Gastrocnemius medialis (tissue), 4 donors: Measurements from ENCODE around the gene FAM107B. TPM values are rescaled to one million over a fixed set of nuclear protein-coding genes. Genes with fewer than 3 reads are reported as not detected.

Experiments used
- ATAC-seq, 2 donors: fragments of 150-250 bp; one replicate each; pipeline ENCODE4 v1.9.1; 2016
- DNase-seq, 2 donors: peaks; one replicate each; pipeline ENCODE4 v3.0.0-alpha.2; 2019
- H3K27ac ChIP-seq, 4 donors: fragments of 200-600 bp; sonication (generic); 1 replicate in 1 of 4; 2 replicates in 3 of 4; pipeline ENCODE4 v1.5.1; 2016 to 2018; ENCODE audit warnings: mild to moderate bottlenecking in 2 of 4, moderate library complexity in 1 of 4
- H3K27me3 ChIP-seq, 3 donors: fragments of 200-600 bp; sonication (generic) in 2 of 3; 1 replicate in 1 of 3; 2 replicates in 2 of 3; pipeline versions ENCODE4 v1.5.1 to v1.6.0; 2016 to 2019; ENCODE audit warnings: mild to moderate bottlenecking in 1 of 3, moderate library complexity in 1 of 3
- H3K36me3 ChIP-seq, 2 donors: fragments of 200-600 bp; sonication (generic) in 1 of 2; one replicate each; pipeline ENCODE4 v1.5.1; 2017 to 2018
- H3K4me1 ChIP-seq, 2 donors: fragments of 200-600 bp; sonication (generic) in 1 of 2; one replicate each; pipeline ENCODE4 v1.5.1; 2016 to 2017; ENCODE audit warnings: mild to moderate bottlenecking in 2 of 2
- H3K4me3 ChIP-seq, 4 donors: fragments of 200-600 bp; sonication (generic) in 3 of 4; 1 replicate in 1 of 4; 2 replicates in 3 of 4; pipeline ENCODE4 v1.5.1; 2016 to 2019; ENCODE audit warnings: mild to moderate bottlenecking in 2 of 4
- H3K9me3 ChIP-seq, 3 donors: fragments of 200-600 bp; sonication (generic) in 2 of 3; 1 replicate in 1 of 3; 2 replicates in 2 of 3; pipeline ENCODE4 v1.5.1; 2016 to 2019
- POLR2A ChIP-seq, 2 donors: fragments of 450-650 bp; IDR thresholded peaks; one replicate each; pipeline ENCODE4 v1.6.1; 2017; ENCODE audit warnings: antibody characterized with exemption in 2 of 2, mild to moderate bottlenecking in 2 of 2, moderate library complexity in 2 of 2
- in situ Hi-C, 4 donors: fragments of 200-750 bp; cut with MboI; loops; one replicate each; pipeline versions ENCODE4 v1.15.0 to v1.8.0; 2017; ENCODE audit warnings: low sequenced_read_pairs in 4 of 4
- intact Hi-C: fragments of 100-400 bp; cut with DNase I; formaldehyde crosslinking; loops from one replicate; pipeline ENCODE4 v1.15.1; 2023; ENCODE audit warnings: low total_unique reads
- total RNA-seq, 4 donors: library from RNA; depleted of rRNA; stranded (reverse); fragments of >200 nt; gene quantifications; one replicate each; pipeline versions ENCODE4 v1.1.0 to v1.2.3, GENCODE V29; 2016
- TF ChIP-seq, protein P1 (sequence below), 5 experiments: fragments of 450-650 bp in 3 of 5; fragments of 200-600 bp in 2 of 5; sonication (generic) in 2 of 5; IDR thresholded peaks in 4 of 5; conservative IDR thresholded peaks in 1 of 5; 1 replicate in 4 of 5; 2 replicates in 1 of 5; pipeline ENCODE4 v1.5.1; 2016 to 2019; ENCODE audit warnings: antibody characterized with exemption in 5 of 5, mild to moderate bottlenecking in 3 of 5, moderate library complexity in 3 of 5

Gene FAM107B
- total RNA-seq, 4 donors from 2014 or later = 1.5 to 3.7 (median 2.6) TPM

GRCh38 chr10:14483417-14483816 is 291.3 kb downstream of the FAM107B start:
- Histone ChIP-seq H3K27me3 (peaks cover 2 to 8% (median 3%) of the 10 kb centered on the region in 3 donors), H3K9me3 (no peaks in the 10 kb centered on the region), H3K4me1 (no peaks in the 10 kb centered on the region), H3K27ac (no peak overlapping the region), H3K4me3 (no peak overlapping the region), H3K36me3 (no peaks in the 10 kb centered on the region)
- no peak for TF ChIP-seq POLR2A (IDR thresholded peaks at IDR 0.05)
- TF ChIP-seq, protein P1, sequence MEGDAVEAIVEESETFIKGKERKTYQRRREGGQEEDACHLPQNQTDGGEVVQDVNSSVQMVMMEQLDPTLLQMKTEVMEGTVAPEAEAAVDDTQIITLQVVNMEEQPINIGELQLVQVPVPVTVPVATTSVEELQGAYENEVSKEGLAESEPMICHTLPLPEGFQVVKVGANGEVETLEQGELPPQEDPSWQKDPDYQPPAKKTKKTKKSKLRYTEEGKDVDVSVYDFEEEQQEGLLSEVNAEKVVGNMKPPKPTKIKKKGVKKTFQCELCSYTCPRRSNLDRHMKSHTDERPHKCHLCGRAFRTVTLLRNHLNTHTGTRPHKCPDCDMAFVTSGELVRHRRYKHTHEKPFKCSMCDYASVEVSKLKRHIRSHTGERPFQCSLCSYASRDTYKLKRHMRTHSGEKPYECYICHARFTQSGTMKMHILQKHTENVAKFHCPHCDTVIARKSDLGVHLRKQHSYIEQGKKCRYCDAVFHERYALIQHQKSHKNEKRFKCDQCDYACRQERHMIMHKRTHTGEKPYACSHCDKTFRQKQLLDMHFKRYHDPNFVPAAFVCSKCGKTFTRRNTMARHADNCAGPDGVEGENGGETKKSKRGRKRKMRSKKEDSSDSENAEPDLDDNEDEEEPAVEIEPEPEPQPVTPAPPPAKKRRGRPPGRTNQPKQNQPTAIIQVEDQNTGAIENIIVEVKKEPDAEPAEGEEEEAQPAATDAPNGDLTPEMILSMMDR (IDR thresholded peaks at IDR 0.05 in 4 of 5, conservative IDR thresholded peaks at IDR 0.05 in 1 of 5) = no peak
- DNase-seq = no peak
- intact Hi-C loops (no loop called here), in situ Hi-C loops (loop anchor here in 1 of 4 donors (25.0 kb wide), 1 partner anchor 296 kb away; no protein-coding TSS in a partner anchor)
- ATAC-seq = no peak

- in situ Hi-C loops = loop anchor here in 1 of 4 donors (25.0 kb wide), 1 partner anchor 294 kb away; no protein-coding TSS in a partner anchor
- TF ChIP-seq, protein P1 (IDR thresholded peaks at IDR 0.05 in 4 of 5, conservative IDR thresholded peaks at IDR 0.05 in 1 of 5) = no peak
- no peak for TF ChIP-seq POLR2A (IDR thresholded peaks at IDR 0.05)
- H3K4me3 ChIP-seq = no peak overlapping the region
- H3K27me3 ChIP-seq = peaks cover under 1 to 3% (median under 1%) of the 10 kb centered on the region in 3 donors
- H3K27ac ChIP-seq = no peak overlapping the region
- no peaks in the 10 kb centered on the region for H3K4me1 ChIP-seq
- no peaks in the 10 kb centered on the region for H3K9me3 ChIP-seq
- DNase-seq (no peak), ATAC-seq (peak in 1 of 2 donors; percentile 39)
- no peaks in the 10 kb centered on the region for H3K36me3 ChIP-seq
- intact Hi-C loops = no loop called here
These were observed 292.9 kb downstream of the FAM107B start for GRCh38 chr10:14481752-14482151.

DNA sequence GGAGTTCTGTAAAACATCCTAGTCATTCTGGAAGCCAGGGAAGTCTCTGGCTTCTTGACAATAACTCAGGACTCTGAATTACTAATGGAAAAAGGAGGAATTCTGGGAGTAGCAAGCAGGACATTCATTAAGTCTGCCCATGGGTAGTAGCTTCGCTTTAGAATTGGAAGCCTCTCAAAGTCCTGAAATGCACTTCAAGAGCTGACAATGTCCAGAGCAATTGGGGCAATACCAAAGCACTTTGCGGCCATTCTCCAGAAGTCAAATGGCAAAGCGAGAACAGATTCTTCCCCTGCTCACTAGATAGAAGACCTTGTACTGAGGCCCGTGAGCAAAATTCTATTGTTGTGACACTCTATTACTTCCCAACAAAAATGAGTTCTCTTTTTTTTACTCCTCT is 293.7 kb downstream of the FAM107B start:
- Histone ChIP-seq H3K4me1 (no peaks in the 10 kb centered on the region), H3K4me3 (no peak overlapping the region), H3K27me3 (peaks cover 0 to 3% (median 0%) of the 10 kb centered on the region in 3 donors), H3K27ac (no peak overlapping the region), H3K36me3 (no peaks in the 10 kb centered on the region), H3K9me3 (no peaks in the 10 kb centered on the region)
- DNase-seq = no peak
- ATAC-seq = no peak
- intact Hi-C loops = no loop called here
- TF ChIP-seq POLR2A (IDR thresholded peaks at IDR 0.05) = no peak
- TF ChIP-seq, protein P1 (IDR thresholded peaks at IDR 0.05 in 4 of 5, conservative IDR thresholded peaks at IDR 0.05 in 1 of 5) = no peak
- in situ Hi-C loops = loop anchor here in 1 of 4 donors (25.0 kb wide), 1 partner anchor 294 kb away; no protein-coding TSS in a partner anchor

- in situ Hi-C loops = loop anchor here in 2 of 4 donors (10.0 to 25.0 kb wide), 2 partner anchors 274 to 291 kb away; no protein-coding TSS in a partner anchor
These were observed 296.1 kb downstream of the FAM107B start for GRCh38 chr10:14478604-14479003.

More at GRCh38 chr10:14478604-14479003, 296.1 kb downstream of the FAM107B start:
- no peaks in the 10 kb centered on the region for H3K9me3 ChIP-seq
- intact Hi-C loops = loop anchor here (2.0 kb wide), 2 partner anchors 282 to 692 kb away; no protein-coding TSS in a partner anchor
- DNase-seq (peak in 1 of 2 donors; percentile 28), ATAC-seq (peak in 1 of 2 donors; percentile 44)
- no peaks in the 10 kb centered on the region for H3K27me3 ChIP-seq
- H3K36me3 ChIP-seq = no peaks in the 10 kb centered on the region
- no peak overlapping the region for H3K27ac ChIP-seq
- H3K4me1 ChIP-seq = no peaks in the 10 kb centered on the region
- H3K4me3 ChIP-seq = no peak overlapping the region
- TF ChIP-seq, protein P1 (IDR thresholded peaks at IDR 0.05 in 4 of 5, conservative IDR thresholded peaks at IDR 0.05 in 1 of 5) = peak in 3 of 5 experiments; percentile 14 to 41 (median 29)
- TF ChIP-seq POLR2A (IDR thresholded peaks at IDR 0.05) = no peak
